HepG2 (cell line): Measurements from ENCODE around the gene PRM2. TPM values are rescaled to one million over a fixed set of nuclear protein-coding genes. Genes with fewer than 3 reads are reported as not detected.

Source experiments
- ETV6 ChIP-seq: sonication (generic); formaldehyde crosslinking; conservative IDR thresholded peaks from 2 replicates; pipeline ENCODE4 v1.4.0; 2020; ENCODE audit warnings: missing genetic modification reagents
- FOXA1 ChIP-seq, 2 experiments: fragments of 450-650 bp in 1 of 2; sonication (generic) in 1 of 2; formaldehyde crosslinking in 1 of 2; IDR thresholded peaks; 2 replicates each; pipeline versions ENCODE4 v1.4.0 to v1.6.1; 2016 to 2020; ENCODE audit warnings: missing genetic modification reagents in 1 of 2
- HES4 ChIP-seq: sonication (generic); formaldehyde crosslinking; IDR thresholded peaks from 2 replicates; pipeline ENCODE4 v1.9.0; 2021; ENCODE audit warnings: mild to moderate bottlenecking, missing genetic modification reagents, borderline replicate concordance
- HNRNPK ChIP-seq: fragments of 200-400 bp; formaldehyde crosslinking; IDR thresholded peaks from 2 replicates; pipeline ENCODE4 v1.6.1; 2018; ENCODE audit warnings: low read length, low read depth, moderate library complexity, mild to moderate bottlenecking; ENCODE audit not compliant: poor library complexity, severe bottlenecking
- KDM2A ChIP-seq: sonication (generic); formaldehyde crosslinking; IDR thresholded peaks from 2 replicates; pipeline ENCODE4 v1.4.0; 2020; ENCODE audit warnings: low read depth, missing genetic modification reagents, borderline replicate concordance
- PAX8 ChIP-seq: sonication (generic); formaldehyde crosslinking; IDR thresholded peaks from 2 replicates; pipeline ENCODE4 v1.8.0; 2022; ENCODE audit warnings: mild to moderate bottlenecking, missing genetic modification reagents, borderline replicate concordance
- REPIN1 ChIP-seq: sonication (generic); formaldehyde crosslinking; IDR thresholded peaks from 2 replicates; pipeline ENCODE4 v1.8.0; 2022; ENCODE audit warnings: missing genetic modification reagents, low read depth, mild to moderate bottlenecking, borderline replicate concordance
- SOX6 ChIP-seq, 2 experiments: fragments of 450-650 bp in 1 of 2; sonication (generic) in 1 of 2; formaldehyde crosslinking in 1 of 2; IDR thresholded peaks; 2 replicates each; pipeline versions ENCODE4 v1.4.0 to v1.6.1; 2017 to 2020; ENCODE audit warnings: antibody characterized with exemption in 1 of 2, mild to moderate bottlenecking in 1 of 2, missing genetic modification reagents in 1 of 2
- SPEN ChIP-seq: sonication (generic); formaldehyde crosslinking; IDR thresholded peaks from 2 replicates; pipeline ENCODE4 v1.5.1; 2020; ENCODE audit warnings: low read depth, mild to moderate bottlenecking, missing genetic modification reagents
- ZNF607 ChIP-seq: sonication (generic); formaldehyde crosslinking; IDR thresholded peaks from 2 replicates; pipeline ENCODE4 v1.5.1; 2020; ENCODE audit warnings: missing genetic modification reagents, mild to moderate bottlenecking, borderline replicate concordance
- ZNF746 ChIP-seq: sonication (generic); formaldehyde crosslinking; IDR thresholded peaks from 2 replicates; pipeline ENCODE4 v1.8.0; 2022; ENCODE audit warnings: mild to moderate bottlenecking, missing genetic modification reagents
- ZNF775 ChIP-seq: sonication (generic); formaldehyde crosslinking; IDR thresholded peaks from 2 replicates; pipeline ENCODE4 v1.4.0; 2020; ENCODE audit warnings: missing genetic modification reagents, mild to moderate bottlenecking, moderate library complexity, borderline replicate concordance
- ZNF788 ChIP-seq: sonication (generic); formaldehyde crosslinking; IDR thresholded peaks from 2 replicates; pipeline ENCODE4 v1.5.0; 2020; ENCODE audit warnings: mild to moderate bottlenecking, missing genetic modification reagents, borderline replicate concordance
- polyA plus RNA-seq, 8 experiments: library from polyadenylated mRNA; depleted of rRNA in 3 of 8; stranded (reverse) in 7 of 8; unstranded in 1 of 8; fragments of >200 nt; fragmentation: Illumina TruSeq in 4 of 8; extraction: Trizol in 4 of 8; gene quantifications; 2 replicates each; pipeline versions ENCODE4 v1.2.1 to v1.2.3, GENCODE V29; 2011 to 2016; ENCODE audit warnings: low read depth in 4 of 8, missing spikeins in 1 of 8, mixed read lengths in 1 of 8; ENCODE audit not compliant: insufficient read depth in 1 of 8
- total RNA-seq, 5 experiments: library from RNA; depleted of rRNA; stranded (reverse); fragments of >200 nt; fragmentation: Illumina TruSeq; extraction: Trizol; gene quantifications; 2 replicates each; pipeline ENCODE4 v1.2.3, GENCODE V29; 2016; ENCODE audit warnings: low read depth in 1 of 5
- TF ChIP-seq, protein P1 (sequence below): sonication (generic); formaldehyde crosslinking; IDR thresholded peaks from 2 replicates; pipeline ENCODE4 v1.5.0; 2020; ENCODE audit warnings: missing genetic modification reagents
- TF ChIP-seq, protein P2 (sequence below): fragments of 450-650 bp; IDR thresholded peaks from 2 replicates; pipeline ENCODE4 v1.6.1; 2017
- TF ChIP-seq, protein P3 (sequence below): sonication (generic); formaldehyde crosslinking; conservative IDR thresholded peaks from 2 replicates; pipeline ENCODE4 v1.5.0; 2020; ENCODE audit warnings: missing genetic modification reagents
- TF ChIP-seq, protein P4 (sequence below): sonication (generic); formaldehyde crosslinking; IDR thresholded peaks from 2 replicates; pipeline ENCODE4 v1.9.0; 2021; ENCODE audit warnings: mild to moderate bottlenecking, missing genetic modification reagents

PRM2 gene
- total and polyA plus RNA-seq, 2 of the 13 experiments (the other 11 are each of a cell fraction or from before 2014, with no cell fraction given), result 0.54 TPM; not detected in 1

DNA sequence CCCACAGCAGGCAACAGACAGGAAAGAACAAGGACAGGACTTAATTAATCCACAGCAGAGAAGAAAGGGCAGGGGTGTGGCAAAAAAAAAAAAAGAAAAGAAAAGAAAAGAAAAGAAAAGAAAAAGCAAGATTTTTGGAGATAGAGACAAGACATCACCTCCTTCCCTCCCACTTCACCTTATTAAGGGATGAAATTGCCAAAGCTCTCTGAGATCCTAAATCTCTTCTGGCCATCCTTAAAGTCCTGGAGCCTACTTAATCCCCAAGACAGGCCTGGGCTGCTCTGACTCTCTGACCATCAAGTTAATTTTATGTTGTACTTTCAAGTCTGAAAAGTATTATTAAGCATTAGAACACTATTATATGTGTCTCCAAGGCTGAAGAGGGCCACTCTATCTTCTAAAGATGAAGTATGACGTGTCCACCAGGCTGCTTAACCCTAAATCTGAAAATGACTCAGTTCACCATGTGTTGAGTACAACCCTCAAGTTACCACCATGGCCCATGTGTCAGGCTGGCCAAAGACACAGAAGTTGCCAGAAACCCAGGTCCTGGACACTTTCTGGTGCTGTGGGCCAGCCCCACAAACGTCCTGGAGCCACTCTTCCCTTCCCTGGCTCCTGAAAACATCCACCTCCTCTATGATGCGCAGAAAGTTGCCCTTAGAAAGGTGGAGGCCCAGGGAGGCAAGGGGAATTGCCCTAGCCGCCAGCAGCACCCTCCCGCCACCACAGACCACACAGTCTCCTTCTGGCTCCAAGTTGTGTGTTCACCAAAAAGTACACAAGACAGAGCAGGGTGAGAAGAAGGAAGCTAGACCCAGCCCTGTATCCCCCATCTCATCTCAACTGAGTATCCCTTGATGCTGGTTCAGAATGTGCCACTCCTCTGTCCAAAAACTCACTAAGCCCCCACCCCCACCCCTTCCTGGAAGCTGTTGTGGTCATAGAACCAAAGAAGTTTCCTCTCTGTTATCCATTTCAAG lies 23.0 kb downstream of the PRM2 start (continued):
- TF ChIP-seq ZNF607, result peak; percentile 30; the same call in 1 of the 2 replicates
- TF ChIP-seq HES4 (CRISPR knock-in tag), result no peak; the same call in 1 of the 2 replicates
- no peak for TF ChIP-seq HNRNPK
- no peak for TF ChIP-seq FOXA1 (IDR thresholded peaks at IDR 0.05)
- TF ChIP-seq FOXA1 (CRISPR knock-in tag; IDR thresholded peaks at IDR 0.05), result no peak
- no peak for TF ChIP-seq ZNF788 (CRISPR knock-in tag)
- TF ChIP-seq ZNF746 (CRISPR knock-in tag), result no peak
- no peak for TF ChIP-seq SPEN (CRISPR knock-in tag)
- TF ChIP-seq KDM2A (CRISPR knock-in tag), result no peak
- no peak for TF ChIP-seq SOX6 (IDR thresholded peaks at IDR 0.05)
- no peak for TF ChIP-seq SOX6 (CRISPR knock-in tag; IDR thresholded peaks at IDR 0.05)
- TF ChIP-seq, protein P1, sequence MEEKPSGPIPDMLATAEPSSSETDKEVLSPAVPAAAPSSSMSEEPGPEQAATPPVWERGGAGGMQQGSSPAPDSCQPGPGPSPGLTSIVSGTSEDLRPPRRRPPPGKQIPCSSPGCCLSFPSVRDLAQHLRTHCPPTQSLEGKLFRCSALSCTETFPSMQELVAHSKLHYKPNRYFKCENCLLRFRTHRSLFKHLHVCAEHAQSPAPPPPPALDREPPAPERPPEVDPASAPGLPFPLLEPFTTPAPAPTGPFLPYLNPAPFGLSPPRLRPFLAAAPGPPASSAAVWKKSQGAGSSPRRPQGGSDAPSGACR (CRISPR knock-in tag), result no peak
- no peak for TF ChIP-seq ZNF775 (CRISPR knock-in tag)
- TF ChIP-seq, protein P2, sequence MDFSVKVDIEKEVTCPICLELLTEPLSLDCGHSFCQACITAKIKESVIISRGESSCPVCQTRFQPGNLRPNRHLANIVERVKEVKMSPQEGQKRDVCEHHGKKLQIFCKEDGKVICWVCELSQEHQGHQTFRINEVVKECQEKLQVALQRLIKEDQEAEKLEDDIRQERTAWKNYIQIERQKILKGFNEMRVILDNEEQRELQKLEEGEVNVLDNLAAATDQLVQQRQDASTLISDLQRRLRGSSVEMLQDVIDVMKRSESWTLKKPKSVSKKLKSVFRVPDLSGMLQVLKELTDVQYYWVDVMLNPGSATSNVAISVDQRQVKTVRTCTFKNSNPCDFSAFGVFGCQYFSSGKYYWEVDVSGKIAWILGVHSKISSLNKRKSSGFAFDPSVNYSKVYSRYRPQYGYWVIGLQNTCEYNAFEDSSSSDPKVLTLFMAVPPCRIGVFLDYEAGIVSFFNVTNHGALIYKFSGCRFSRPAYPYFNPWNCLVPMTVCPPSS, result no peak
- no peak for TF ChIP-seq ETV6 (CRISPR knock-in tag)
- no peak for TF ChIP-seq PAX8 (CRISPR knock-in tag)
- TF ChIP-seq, protein P3, sequence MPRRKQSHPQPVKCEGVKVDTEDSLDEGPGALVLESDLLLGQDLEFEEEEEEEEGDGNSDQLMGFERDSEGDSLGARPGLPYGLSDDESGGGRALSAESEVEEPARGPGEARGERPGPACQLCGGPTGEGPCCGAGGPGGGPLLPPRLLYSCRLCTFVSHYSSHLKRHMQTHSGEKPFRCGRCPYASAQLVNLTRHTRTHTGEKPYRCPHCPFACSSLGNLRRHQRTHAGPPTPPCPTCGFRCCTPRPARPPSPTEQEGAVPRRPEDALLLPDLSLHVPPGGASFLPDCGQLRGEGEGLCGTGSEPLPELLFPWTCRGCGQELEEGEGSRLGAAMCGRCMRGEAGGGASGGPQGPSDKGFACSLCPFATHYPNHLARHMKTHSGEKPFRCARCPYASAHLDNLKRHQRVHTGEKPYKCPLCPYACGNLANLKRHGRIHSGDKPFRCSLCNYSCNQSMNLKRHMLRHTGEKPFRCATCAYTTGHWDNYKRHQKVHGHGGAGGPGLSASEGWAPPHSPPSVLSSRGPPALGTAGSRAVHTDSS (CRISPR knock-in tag), result no peak
- no peak for TF ChIP-seq REPIN1 (CRISPR knock-in tag)
- TF ChIP-seq, protein P4, sequence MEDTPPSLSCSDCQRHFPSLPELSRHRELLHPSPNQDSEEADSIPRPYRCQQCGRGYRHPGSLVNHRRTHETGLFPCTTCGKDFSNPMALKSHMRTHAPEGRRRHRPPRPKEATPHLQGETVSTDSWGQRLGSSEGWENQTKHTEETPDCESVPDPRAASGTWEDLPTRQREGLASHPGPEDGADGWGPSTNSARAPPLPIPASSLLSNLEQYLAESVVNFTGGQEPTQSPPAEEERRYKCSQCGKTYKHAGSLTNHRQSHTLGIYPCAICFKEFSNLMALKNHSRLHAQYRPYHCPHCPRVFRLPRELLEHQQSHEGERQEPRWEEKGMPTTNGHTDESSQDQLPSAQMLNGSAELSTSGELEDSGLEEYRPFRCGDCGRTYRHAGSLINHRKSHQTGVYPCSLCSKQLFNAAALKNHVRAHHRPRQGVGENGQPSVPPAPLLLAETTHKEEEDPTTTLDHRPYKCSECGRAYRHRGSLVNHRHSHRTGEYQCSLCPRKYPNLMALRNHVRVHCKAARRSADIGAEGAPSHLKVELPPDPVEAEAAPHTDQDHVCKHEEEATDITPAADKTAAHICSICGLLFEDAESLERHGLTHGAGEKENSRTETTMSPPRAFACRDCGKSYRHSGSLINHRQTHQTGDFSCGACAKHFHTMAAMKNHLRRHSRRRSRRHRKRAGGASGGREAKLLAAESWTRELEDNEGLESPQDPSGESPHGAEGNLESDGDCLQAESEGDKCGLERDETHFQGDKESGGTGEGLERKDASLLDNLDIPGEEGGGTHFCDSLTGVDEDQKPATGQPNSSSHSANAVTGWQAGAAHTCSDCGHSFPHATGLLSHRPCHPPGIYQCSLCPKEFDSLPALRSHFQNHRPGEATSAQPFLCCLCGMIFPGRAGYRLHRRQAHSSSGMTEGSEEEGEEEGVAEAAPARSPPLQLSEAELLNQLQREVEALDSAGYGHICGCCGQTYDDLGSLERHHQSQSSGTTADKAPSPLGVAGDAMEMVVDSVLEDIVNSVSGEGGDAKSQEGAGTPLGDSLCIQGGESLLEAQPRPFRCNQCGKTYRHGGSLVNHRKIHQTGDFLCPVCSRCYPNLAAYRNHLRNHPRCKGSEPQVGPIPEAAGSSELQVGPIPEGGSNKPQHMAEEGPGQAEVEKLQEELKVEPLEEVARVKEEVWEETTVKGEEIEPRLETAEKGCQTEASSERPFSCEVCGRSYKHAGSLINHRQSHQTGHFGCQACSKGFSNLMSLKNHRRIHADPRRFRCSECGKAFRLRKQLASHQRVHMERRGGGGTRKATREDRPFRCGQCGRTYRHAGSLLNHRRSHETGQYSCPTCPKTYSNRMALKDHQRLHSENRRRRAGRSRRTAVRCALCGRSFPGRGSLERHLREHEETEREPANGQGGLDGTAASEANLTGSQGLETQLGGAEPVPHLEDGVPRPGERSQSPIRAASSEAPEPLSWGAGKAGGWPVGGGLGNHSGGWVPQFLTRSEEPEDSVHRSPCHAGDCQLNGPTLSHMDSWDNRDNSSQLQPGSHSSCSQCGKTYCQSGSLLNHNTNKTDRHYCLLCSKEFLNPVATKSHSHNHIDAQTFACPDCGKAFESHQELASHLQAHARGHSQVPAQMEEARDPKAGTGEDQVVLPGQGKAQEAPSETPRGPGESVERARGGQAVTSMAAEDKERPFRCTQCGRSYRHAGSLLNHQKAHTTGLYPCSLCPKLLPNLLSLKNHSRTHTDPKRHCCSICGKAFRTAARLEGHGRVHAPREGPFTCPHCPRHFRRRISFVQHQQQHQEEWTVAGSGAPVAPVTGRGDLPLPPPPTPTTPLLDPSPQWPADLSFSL (CRISPR knock-in tag), result no peak
